NCI-H446 (cell line): Measurements from ENCODE around the gene TRIP13.
"Not testable (repeated sequence)": the region's sequence is repeated elsewhere in the genome, so short reads cannot be mapped to it uniquely, and the experiment has no call there.

Source experiments
- DNase-seq, 2 experiments: peaks; one replicate each; lab custom pipeline; 2025; lab: John Stamatoyannopoulos, UW

The TRIP13 gene

GRCh38 chr5:892394-893136 lies at the start of gene TRIP13, which contains the start of gene BRD9:
Gene TRIP13, plus strand, starts transcription at chr5:892884. Its CDS starts 115 bp downstream, at chr5:892999.
Gene BRD9, minus strand, starts transcription at chr5:892801. Its CDS starts 144 bp downstream, at chr5:892657.
- peak; percentile 81 to 96 for DNase-seq

- DNase-seq = not testable (repeated sequence)
Measured at GRCh38 chr5:843371-843770, 49.3 kb upstream of the TRIP13 start.

GRCh38 chr5:843926-844325 lies 48.8 kb upstream of the TRIP13 start:
- DNase-seq = not testable (repeated sequence)

GRCh38 chr5:844426-844825 lies 48.3 kb upstream of the TRIP13 start:
- DNase-seq = not testable (repeated sequence)

GRCh38 chr5:845031-845675 lies 47.5 kb upstream of the TRIP13 start:
- not testable (repeated sequence) for DNase-seq

GRCh38 chr5:845676-846601 lies 46.7 kb upstream of the TRIP13 start:
- DNase-seq = not testable (repeated sequence)

- not testable (repeated sequence) for DNase-seq
Measured at GRCh38 chr5:846602-847091, 46.0 kb upstream of the TRIP13 start.

GRCh38 chr5:847212-847611 lies 45.5 kb upstream of the TRIP13 start:
- DNase-seq = not testable (repeated sequence)

GRCh38 chr5:847736-848135 lies 44.9 kb upstream of the TRIP13 start:
- DNase-seq = not testable (repeated sequence)

GRCh38 chr5:848671-849111 lies 44.0 kb upstream of the TRIP13 start:
- no peak for DNase-seq

- no peak for DNase-seq
Measured at GRCh38 chr5:849651-850301, 42.9 kb upstream of the TRIP13 start.

- DNase-seq = no peak
Measured at GRCh38 chr5:850511-851006, 42.1 kb upstream of the TRIP13 start, which contains the start of gene ZDHHC11. Gene ZDHHC11, minus strand, starts transcription at chr5:850986. Its CDS starts 384 bp downstream, at chr5:850602.

GRCh38 chr5:851076-851475 lies 41.6 kb upstream of the TRIP13 start:
- DNase-seq = no peak

- no peak for DNase-seq
Measured at GRCh38 chr5:851553-851952, 41.1 kb upstream of the TRIP13 start.

GRCh38 chr5:852018-852417 lies 40.7 kb upstream of the TRIP13 start:
- DNase-seq = no peak

- no peak for DNase-seq
Measured at GRCh38 chr5:852431-853401, 40.0 kb upstream of the TRIP13 start.

- DNase-seq = not testable (repeated sequence)
Measured at GRCh38 chr5:853416-854090, 39.1 kb upstream of the TRIP13 start.

- no peak for DNase-seq
Measured at GRCh38 chr5:854217-854616, 38.5 kb upstream of the TRIP13 start.
